K562 (cell line): Measurements from ENCODE around the gene CD96. TPM values are rescaled to one million over a fixed set of nuclear protein-coding genes. Genes with fewer than 3 reads are reported as not detected.

Source experiments
- ATAC-seq: fragments of 200-7000 bp; cut with Tn5 transposase; 3 replicates; pipeline ENCODE4 v1.9.1; 2020; ENCODE audit warnings: moderate library complexity
- BruUV-seq: library from RNA; stranded (reverse); fragments of 400-500 nt; replicated peaks from 2 replicates; lab custom pipeline; 2021; lab: Mats Ljungman, UMichigan
- CTCF ChIA-PET: fragments of 300-600 bp; formaldehyde crosslinking; extraction: SDS; loops from one replicate; lab custom pipeline; 2021; ENCODE audit warnings: low intra/inter-chr PET ratio; lab: Yijun Ruan, JAX
- POLR2A ChIA-PET: fragments of 300-600, 350-650 bp; sonication (Branson Sonifier 250); formaldehyde crosslinking; extraction: SDS; loops from one replicate; lab custom pipeline; 2021; ENCODE audit warnings: antibody characterized with exemption, inconsistent platforms; lab: Yijun Ruan, JAX
- DNase-seq, 4 experiments: peaks; one replicate each; pipeline versions ENCODE4 v3.0.0 to v3.0.0-alpha.2; 2011 to 2018; ENCODE audit warnings: low spot score in 3 of 4, mixed read lengths in 3 of 4; ENCODE audit errors: extremely low read depth in 1 of 4
- FAIRE-seq: peaks from 2 replicates; lab custom pipeline; 2011; peaks lifted over from hg19 to GRCh38; lab: Jason Lieb, UNC
- H2AFZ ChIP-seq: 2 replicates; pipeline ENCODE4 v1.6.0; 2011; ENCODE audit warnings: low read depth, low read length, control low read depth, inconsistent platforms
- H3K27ac ChIP-seq: fragments of 200-600 bp; 3 replicates; pipeline ENCODE4 v1.8.0; 2011; ENCODE audit warnings: low read depth, mild to moderate bottlenecking, control low read depth, inconsistent platforms, low read length, moderate library complexity, mixed read lengths; ENCODE audit errors: extremely low read depth
- H3K27me3 ChIP-seq, 2 experiments: fragments of 300-600 bp in 1 of 2; 2 replicates in 1 of 2; 3 replicates in 1 of 2; pipeline versions ENCODE4 v1.6.0 to v1.8.0; 2011; ENCODE audit warnings: inconsistent platforms in 2 of 2, low read length in 2 of 2, mild to moderate bottlenecking in 1 of 2, mixed read lengths in 1 of 2, moderate library complexity in 1 of 2; ENCODE audit not compliant: control insufficient read depth in 2 of 2, insufficient read depth in 2 of 2
- H3K36me3 ChIP-seq: fragments of 300-600 bp; 3 replicates; pipeline ENCODE4 v1.8.0; 2011; ENCODE audit warnings: mild to moderate bottlenecking, low read length, inconsistent platforms; ENCODE audit not compliant: control insufficient read depth, insufficient read depth
- H3K4me1 ChIP-seq, 2 experiments: fragments of 200-600 bp in 1 of 2; replicated peaks in 1 of 2; 2 replicates in 1 of 2; 3 replicates in 1 of 2; pipeline versions ENCODE4 v1.5.1 to v1.8.0; 2011; ENCODE audit warnings: inconsistent platforms in 2 of 2, low read length in 2 of 2, mild to moderate bottlenecking in 1 of 2, mixed read lengths in 1 of 2, moderate library complexity in 1 of 2; ENCODE audit not compliant: control insufficient read depth in 2 of 2, insufficient read depth in 2 of 2
- H3K4me2 ChIP-seq: 2 replicates; pipeline ENCODE4 v1.6.1; 2011; ENCODE audit warnings: low read length, control low read depth, inconsistent platforms, mixed read lengths; ENCODE audit not compliant: insufficient read depth
- H3K4me3 ChIP-seq: fragments of 200-600 bp; sonication (generic), shearing (Covaris generic); 2 replicates; pipeline ENCODE4 v1.5.1; 2016; ENCODE audit warnings: control low read depth, inconsistent platforms
- H3K79me2 ChIP-seq: fragments of 200-600 bp; 3 replicates; pipeline ENCODE4 v1.8.0; 2011; ENCODE audit warnings: low read length, inconsistent platforms; ENCODE audit not compliant: control insufficient read depth, insufficient read depth
- H3K9ac ChIP-seq, 2 experiments: 2 replicates each; pipeline versions ENCODE4 v1.6.0 to v1.6.1; 2011; ENCODE audit warnings: low read depth in 2 of 2, low read length in 2 of 2, control low read depth in 1 of 2, inconsistent platforms in 1 of 2, mild to moderate bottlenecking in 1 of 2, mixed read lengths in 1 of 2; ENCODE audit not compliant: insufficient read depth in 1 of 2
- H3K9me1 ChIP-seq: one replicate; pipeline ENCODE4 v1.6.0; 2011; ENCODE audit warnings: inconsistent platforms, mild to moderate bottlenecking, low read length, moderate library complexity; ENCODE audit not compliant: control insufficient read depth, insufficient read depth
- H3K9me3 ChIP-seq: replicated peaks from 2 replicates; pipeline ENCODE4 v1.5.1; 2011; ENCODE audit warnings: low read depth, low read length, inconsistent platforms; ENCODE audit not compliant: control insufficient read depth, insufficient read depth
- H4K20me1 ChIP-seq: replicated peaks from 2 replicates; pipeline ENCODE4 v1.6.1; 2011; ENCODE audit warnings: low read length, inconsistent platforms, mixed read lengths; ENCODE audit not compliant: control insufficient read depth, insufficient read depth
- FOSL1 ChIP-seq: fragments of 200-800 bp; sonication (Bioruptor generic); conservative IDR thresholded peaks from 2 replicates; pipeline ENCODE4 v1.6.1; 2016; ENCODE audit warnings: missing genetic modification characterization, missing compliant biosample characterization
- KDM1A ChIP-seq, 2 experiments: fragments of 450-650 bp; IDR thresholded peaks; 2 replicates each; pipeline ENCODE4 v1.6.1; 2016; ENCODE audit warnings: mild to moderate bottlenecking in 2 of 2
- LARP7 ChIP-seq: fragments of 450-650 bp; IDR thresholded peaks from 2 replicates; pipeline ENCODE4 v1.6.1; 2016
- LEF1 ChIP-seq: fragments of 450-650 bp; IDR thresholded peaks from 2 replicates; pipeline ENCODE4 v1.6.1; 2016; ENCODE audit warnings: mild to moderate bottlenecking
- NCOA1 ChIP-seq: fragments of 450-650 bp; IDR thresholded peaks from 2 replicates; pipeline ENCODE4 v1.6.1; 2016; ENCODE audit warnings: low read depth
- NCOA4 ChIP-seq: fragments of 450-650 bp; IDR thresholded peaks from 2 replicates; pipeline ENCODE4 v1.6.1; 2018; ENCODE audit warnings: mild to moderate bottlenecking; ENCODE audit not compliant: partially characterized antibody
- PHB2 ChIP-seq: fragments of 450-650 bp; IDR thresholded peaks from 2 replicates; pipeline ENCODE4 v1.6.1; 2017; ENCODE audit warnings: low read depth
- POLR2A ChIP-seq: fragments of 450-650 bp; conservative IDR thresholded peaks from 2 replicates; pipeline ENCODE4 v1.6.1; 2016
- PREB ChIP-seq: sonication (generic); formaldehyde crosslinking; IDR thresholded peaks from 2 replicates; pipeline ENCODE4 v1.8.1; 2023; ENCODE audit warnings: mild to moderate bottlenecking, missing genetic modification reagents
- SMAD3 ChIP-seq: fragments of 450-650 bp; formaldehyde crosslinking; conservative IDR thresholded peaks from 2 replicates; pipeline ENCODE4 v1.4.0; 2020; ENCODE audit warnings: mild to moderate bottlenecking
- TBP ChIP-seq: optimal IDR thresholded peaks from 2 replicates; pipeline ENCODE3; 2011; ENCODE audit warnings: low read depth, low read length, improper control_type of control experiment
- U2AF2 ChIP-seq: fragments of 200-400 bp; formaldehyde crosslinking; optimal IDR thresholded peaks from 2 replicates; pipeline ENCODE3; 2017; ENCODE audit warnings: low read depth, mild to moderate bottlenecking, low read length
- ZNF232 ChIP-seq: sonication (generic); formaldehyde crosslinking; IDR thresholded peaks from 2 replicates; pipeline ENCODE4 v1.8.0; 2022; ENCODE audit warnings: mild to moderate bottlenecking, missing genetic modification reagents
- WGBS: fragments of 100-300 bp; shearing (Covaris generic); methylation state at CpG from one replicate; pipeline ENCODE4 v1.1.6; 2016; ENCODE audit warnings: low coverage, mixed read lengths; ENCODE audit not compliant: insufficient coverage; ENCODE audit errors: missing lambda C conversion rate; 5-methylcytosine and 5-hydroxymethylcytosine counted together
- in situ Hi-C: fragments of 300-500 bp; cut with MboI; formaldehyde crosslinking; loops from 4 replicates; pipeline ENCODE4 v1.15.0; 2018; ENCODE audit warnings: inconsistent platforms, mixed read lengths
- intact Hi-C: fragments of 100-400 bp; cut with micrococcal nuclease; formaldehyde crosslinking; loops from 2 replicates; pipeline ENCODE4 v1.14.2; 2022
- polyA plus RNA-seq, 8 experiments: library from polyadenylated mRNA; depleted of rRNA in 4 of 8; stranded (reverse) in 5 of 8; unstranded in 3 of 8; fragments of >200 nt; fragmentation: Nextera tagmentation in 2 of 8; fragmentation: Illumina TruSeq in 1 of 8; extraction: Ambion mirVana in 2 of 8; extraction: Trizol in 1 of 8; gene quantifications; 2 replicates each; pipeline versions ENCODE4 v1.2.1 to v1.2.3, GENCODE V29; 2011 to 2014; ENCODE audit warnings: inconsistent platforms in 1 of 8, missing spikeins in 1 of 8
- total RNA-seq, 7 experiments: library from RNA; depleted of rRNA in 6 of 7; stranded (reverse); fragments of >200 nt in 6 of 7; fragmentation: Illumina TruSeq in 2 of 7; extraction: Trizol in 2 of 7; gene quantifications; 2 replicates each; pipeline versions ENCODE4 v1.2.1 to v1.2.3, GENCODE V29; 2011 to 2021; ENCODE audit warnings: low replicate concordance in 1 of 7
- TF ChIP-seq, protein P1 (sequence below), 2 experiments: fragments of 250-450 bp in 1 of 2; fragments of 450-650 bp in 1 of 2; sonication (Bioruptor Pico) in 1 of 2; IDR thresholded peaks; 2 replicates each; pipeline versions ENCODE4 v1.6.1 to v1.8.0; 2016 to 2021; ENCODE audit warnings: mild to moderate bottlenecking in 2 of 2, moderate library complexity in 2 of 2, missing compliant biosample characterization in 1 of 2, missing genetic modification characterization in 1 of 2
- TF ChIP-seq, protein P2 (sequence below): sonication (generic); formaldehyde crosslinking; IDR thresholded peaks from 2 replicates; pipeline ENCODE4 v1.8.0; 2022; ENCODE audit warnings: missing genetic modification reagents, mild to moderate bottlenecking, borderline replicate concordance

CD96 gene
- total and polyA plus RNA-seq, 9 of the 15 experiments (the other 6 are each of a cell fraction or from before 2014, with no cell fraction given) = 0.32 to 5.7 (median 1.2) TPM

DNA sequence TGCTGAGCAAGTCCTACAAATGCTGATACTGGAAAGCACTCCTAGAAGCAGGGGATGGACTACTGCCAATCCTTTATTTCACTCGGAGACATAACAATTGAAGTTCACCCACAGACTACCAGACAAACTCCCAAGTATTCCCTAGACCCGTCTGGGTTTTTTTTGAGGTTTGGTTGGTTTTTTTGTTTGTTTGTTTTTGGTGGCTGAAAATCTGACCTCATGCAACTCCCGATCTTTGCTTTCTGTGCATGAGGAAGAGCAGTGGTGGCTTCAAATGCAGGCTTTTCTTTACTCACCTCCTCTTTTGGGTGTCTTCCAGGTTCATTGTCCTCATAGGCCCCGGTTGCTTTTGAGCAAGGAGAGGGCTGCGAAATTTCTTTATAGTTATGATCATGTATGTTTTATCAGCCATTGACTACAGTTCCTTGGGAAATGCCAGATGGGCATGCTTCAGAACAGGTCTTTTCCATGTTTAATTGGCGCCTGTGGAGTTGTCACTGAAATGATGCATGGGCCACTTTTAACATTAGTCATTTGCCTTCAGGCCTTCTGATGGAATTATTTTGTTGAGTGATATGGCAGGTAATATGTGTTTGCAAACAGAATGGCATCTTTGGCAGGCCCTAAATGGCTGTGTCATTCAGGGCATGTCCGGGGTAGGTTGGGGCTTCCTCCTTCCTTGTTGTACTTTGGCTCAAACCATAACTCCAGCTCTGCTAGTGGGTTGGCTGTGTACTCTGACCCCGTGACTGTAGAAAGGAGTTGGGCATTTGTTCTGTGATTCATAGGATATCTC is 134.4 kb downstream of the CD96 start:
- no peak overlapping the region for H3K4me3 ChIP-seq
- H3K4me1 ChIP-seq = peaks cover 0 to 6% of the 10 kb centered on the region in 2 experiments; a peak in 3 of 5 replicates
- H3K9ac ChIP-seq = no peak overlapping the region
- no peaks in the 10 kb centered on the region for H3K9me1 ChIP-seq
- H4K20me1 ChIP-seq = no peaks in the 10 kb centered on the region
- H2AFZ ChIP-seq = no peak overlapping the region
- in situ Hi-C loops = no loop called here
- H3K27ac ChIP-seq = no peak overlapping the region
- no peak overlapping the region for H3K4me2 ChIP-seq
- ChIA-PET CTCF (no interaction called here), POLR2A (no interaction called here)
- FAIRE-seq (no peak), DNase-seq (no peak), ATAC-seq (no peak)
- intact Hi-C loops = no loop called here
- H3K9me3 ChIP-seq = no peaks in the 10 kb centered on the region
- no peaks in the 10 kb centered on the region for H3K79me2 ChIP-seq
- peaks cover 0 to 6% of the 10 kb centered on the region in 2 experiments; a peak in 1 of 5 replicates for H3K27me3 ChIP-seq
- WGBS = 0% methylated on average over 8 of the region's 8 CpGs
- no TSS peak for BruUV-seq
- no peaks in the 10 kb centered on the region for H3K36me3 ChIP-seq
- TF ChIP-seq NCOA1 (no peak), SMAD3 (CRISPR knock-in tag) (no peak), NCOA4 (no peak), KDM1A (IDR thresholded peaks at IDR 0.05) (no peak), PHB2 (no peak), PREB (no peak), LEF1 (no peak), TBP (no peak), FOSL1 (tag) (no peak), U2AF2 (no peak), ZNF232 (CRISPR knock-in tag) (no peak), LARP7 (no peak), POLR2A (no peak)
- TF ChIP-seq, protein P1, sequence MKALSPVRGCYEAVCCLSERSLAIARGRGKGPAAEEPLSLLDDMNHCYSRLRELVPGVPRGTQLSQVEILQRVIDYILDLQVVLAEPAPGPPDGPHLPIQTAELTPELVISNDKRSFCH (CRISPR knock-in tag; IDR thresholded peaks at IDR 0.05) = no peak
- TF ChIP-seq, protein P1 (tag; IDR thresholded peaks at IDR 0.05) = no peak
- TF ChIP-seq, protein P2, sequence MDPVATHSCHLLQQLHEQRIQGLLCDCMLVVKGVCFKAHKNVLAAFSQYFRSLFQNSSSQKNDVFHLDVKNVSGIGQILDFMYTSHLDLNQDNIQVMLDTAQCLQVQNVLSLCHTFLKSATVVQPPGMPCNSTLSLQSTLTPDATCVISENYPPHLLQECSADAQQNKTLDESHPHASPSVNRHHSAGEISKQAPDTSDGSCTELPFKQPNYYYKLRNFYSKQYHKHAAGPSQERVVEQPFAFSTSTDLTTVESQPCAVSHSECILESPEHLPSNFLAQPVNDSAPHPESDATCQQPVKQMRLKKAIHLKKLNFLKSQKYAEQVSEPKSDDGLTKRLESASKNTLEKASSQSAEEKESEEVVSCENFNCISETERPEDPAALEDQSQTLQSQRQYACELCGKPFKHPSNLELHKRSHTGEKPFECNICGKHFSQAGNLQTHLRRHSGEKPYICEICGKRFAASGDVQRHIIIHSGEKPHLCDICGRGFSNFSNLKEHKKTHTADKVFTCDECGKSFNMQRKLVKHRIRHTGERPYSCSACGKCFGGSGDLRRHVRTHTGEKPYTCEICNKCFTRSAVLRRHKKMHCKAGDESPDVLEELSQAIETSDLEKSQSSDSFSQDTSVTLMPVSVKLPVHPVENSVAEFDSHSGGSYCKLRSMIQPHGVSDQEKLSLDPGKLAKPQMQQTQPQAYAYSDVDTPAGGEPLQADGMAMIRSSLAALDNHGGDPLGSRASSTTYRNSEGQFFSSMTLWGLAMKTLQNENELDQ (CRISPR knock-in tag) = no peak
